ENCODE data around the gene ALDH4A1.

ALDH4A1 gene

DNA sequence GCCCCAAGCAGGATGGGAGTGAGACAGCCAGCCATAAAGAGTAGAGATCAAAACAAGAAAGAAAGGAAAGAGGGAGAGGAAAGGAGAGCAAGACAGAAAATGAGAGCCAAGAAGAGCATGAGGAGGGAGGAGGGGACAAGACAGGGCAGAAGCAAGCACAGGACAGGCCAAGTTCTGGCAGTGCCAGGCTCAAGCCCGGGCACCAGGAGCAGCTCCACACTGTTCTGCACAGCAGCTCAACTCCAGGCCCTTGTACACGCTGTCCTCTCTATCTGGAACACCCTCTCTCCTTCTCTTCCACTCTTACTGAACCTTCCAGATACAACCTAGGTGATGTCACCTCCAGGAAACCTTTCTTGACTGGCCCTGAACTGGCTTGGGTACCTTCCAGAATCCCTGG lies 42.5 kb upstream of the ALDH4A1 start:
- no peaks in the 10 kb centered on the region for H3K4me1 ChIP-seq

GRCh38 chr1:18943914-18944572 lies 41.7 kb upstream of the ALDH4A1 start:
- Histone ChIP-seq H3K27me3 (no peaks in the 10 kb centered on the region), H3K4me3 (ENCODE audit: low read depth, low read length) (no peak overlapping the region), H3K9me3 (no peaks in the 10 kb centered on the region), H3K4me1 (no peaks in the 10 kb centered on the region), H3K36me3 (no peaks in the 10 kb centered on the region)
- TF ChIP-seq, protein P1, sequence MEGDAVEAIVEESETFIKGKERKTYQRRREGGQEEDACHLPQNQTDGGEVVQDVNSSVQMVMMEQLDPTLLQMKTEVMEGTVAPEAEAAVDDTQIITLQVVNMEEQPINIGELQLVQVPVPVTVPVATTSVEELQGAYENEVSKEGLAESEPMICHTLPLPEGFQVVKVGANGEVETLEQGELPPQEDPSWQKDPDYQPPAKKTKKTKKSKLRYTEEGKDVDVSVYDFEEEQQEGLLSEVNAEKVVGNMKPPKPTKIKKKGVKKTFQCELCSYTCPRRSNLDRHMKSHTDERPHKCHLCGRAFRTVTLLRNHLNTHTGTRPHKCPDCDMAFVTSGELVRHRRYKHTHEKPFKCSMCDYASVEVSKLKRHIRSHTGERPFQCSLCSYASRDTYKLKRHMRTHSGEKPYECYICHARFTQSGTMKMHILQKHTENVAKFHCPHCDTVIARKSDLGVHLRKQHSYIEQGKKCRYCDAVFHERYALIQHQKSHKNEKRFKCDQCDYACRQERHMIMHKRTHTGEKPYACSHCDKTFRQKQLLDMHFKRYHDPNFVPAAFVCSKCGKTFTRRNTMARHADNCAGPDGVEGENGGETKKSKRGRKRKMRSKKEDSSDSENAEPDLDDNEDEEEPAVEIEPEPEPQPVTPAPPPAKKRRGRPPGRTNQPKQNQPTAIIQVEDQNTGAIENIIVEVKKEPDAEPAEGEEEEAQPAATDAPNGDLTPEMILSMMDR (IDR thresholded peaks at IDR 0.05; ENCODE audit: low read depth, low read length), result no peak
- DNase-seq, result no peak

More for the DNA sequence above, 42.5 kb upstream of the ALDH4A1 start:
- DNase-seq, result no peak
- H3K27me3 ChIP-seq, result no peaks in the 10 kb centered on the region
- TF ChIP-seq, protein P1 (IDR thresholded peaks at IDR 0.05; ENCODE audit: low read depth, low read length), result no peak
- H3K9me3 ChIP-seq, result no peaks in the 10 kb centered on the region
- no peaks in the 10 kb centered on the region for H3K36me3 ChIP-seq
- no peak overlapping the region for H3K4me3 ChIP-seq (ENCODE audit: low read depth, low read length)

GRCh38 chr1:18943162-18943561 lies 40.8 kb upstream of the ALDH4A1 start:
- H3K36me3 ChIP-seq, result no peaks in the 10 kb centered on the region
- no peaks in the 10 kb centered on the region for H3K27me3 ChIP-seq
- TF ChIP-seq, protein P1 (IDR thresholded peaks at IDR 0.05; ENCODE audit: low read depth, low read length), result no peak
- no peaks in the 10 kb centered on the region for H3K4me1 ChIP-seq
- H3K9me3 ChIP-seq, result no peaks in the 10 kb centered on the region
- DNase-seq, result no peak
- no peak overlapping the region for H3K4me3 ChIP-seq (ENCODE audit: low read depth, low read length)

DNA sequence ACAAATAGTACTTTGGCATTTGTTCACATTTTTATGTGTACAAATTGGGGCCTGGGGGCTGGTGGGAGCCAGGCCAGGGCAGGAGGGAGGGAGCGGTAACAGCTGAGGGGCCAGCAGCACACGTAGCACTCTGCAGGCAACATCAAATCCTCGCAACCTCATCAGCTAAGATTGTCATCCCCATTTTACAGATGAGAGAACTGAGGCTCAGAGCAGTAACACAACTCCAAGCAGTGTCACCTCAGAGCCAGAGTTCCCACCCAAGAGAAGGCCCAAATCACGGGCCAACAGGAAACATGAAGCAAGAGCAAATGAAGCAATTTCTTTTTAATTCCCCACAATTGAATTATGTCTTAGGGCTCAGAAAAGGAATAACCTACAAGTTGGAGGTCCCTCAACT lies 40.0 kb upstream of the ALDH4A1 start:
- no peaks in the 10 kb centered on the region for H3K36me3 ChIP-seq
- H3K9me3 ChIP-seq, result no peaks in the 10 kb centered on the region
- no peak for DNase-seq
- TF ChIP-seq, protein P1 (IDR thresholded peaks at IDR 0.05; ENCODE audit: low read depth, low read length), result no peak
- H3K4me3 ChIP-seq (ENCODE audit: low read depth, low read length), result no peak overlapping the region
- no peaks in the 10 kb centered on the region for H3K27me3 ChIP-seq
- H3K4me1 ChIP-seq, result no peaks in the 10 kb centered on the region

- H3K4me3 ChIP-seq (ENCODE audit: low read depth, low read length), result no peak overlapping the region
- no peaks in the 10 kb centered on the region for H3K4me1 ChIP-seq
- TF ChIP-seq, protein P1 (IDR thresholded peaks at IDR 0.05; ENCODE audit: low read depth, low read length), result no peak
- H3K36me3 ChIP-seq, result no peaks in the 10 kb centered on the region
- H3K9me3 ChIP-seq, result no peaks in the 10 kb centered on the region
- DNase-seq, result no peak
- H3K27me3 ChIP-seq, result no peaks in the 10 kb centered on the region
These were observed 39.1 kb upstream of the ALDH4A1 start for GRCh38 chr1:18941221-18942141.

Data from BE2C (cell line).